Stimulated activated CD4-positive, alpha-beta T cell treated with anti-CD3 and anti-CD28 coated beads, Interleukin-4, amount 100 ng/mL, for 24 hours (primary cell): ENCODE data around the gene PPL.

Experiments used
- DNase-seq: peaks from one replicate; pipeline ENCODE4 v3.0.0-alpha.2; 2020

Gene PPL

GRCh38 chr16:4859190-4859899, 77.6 kb downstream of the PPL start:
- no peak for DNase-seq

- DNase-seq: no peak
Measured at GRCh38 chr16:4855804-4856203, 81.1 kb downstream of the PPL start.

- no peak for DNase-seq
Measured at GRCh38 chr16:4855371-4855770, 81.6 kb downstream of the PPL start.

DNA sequence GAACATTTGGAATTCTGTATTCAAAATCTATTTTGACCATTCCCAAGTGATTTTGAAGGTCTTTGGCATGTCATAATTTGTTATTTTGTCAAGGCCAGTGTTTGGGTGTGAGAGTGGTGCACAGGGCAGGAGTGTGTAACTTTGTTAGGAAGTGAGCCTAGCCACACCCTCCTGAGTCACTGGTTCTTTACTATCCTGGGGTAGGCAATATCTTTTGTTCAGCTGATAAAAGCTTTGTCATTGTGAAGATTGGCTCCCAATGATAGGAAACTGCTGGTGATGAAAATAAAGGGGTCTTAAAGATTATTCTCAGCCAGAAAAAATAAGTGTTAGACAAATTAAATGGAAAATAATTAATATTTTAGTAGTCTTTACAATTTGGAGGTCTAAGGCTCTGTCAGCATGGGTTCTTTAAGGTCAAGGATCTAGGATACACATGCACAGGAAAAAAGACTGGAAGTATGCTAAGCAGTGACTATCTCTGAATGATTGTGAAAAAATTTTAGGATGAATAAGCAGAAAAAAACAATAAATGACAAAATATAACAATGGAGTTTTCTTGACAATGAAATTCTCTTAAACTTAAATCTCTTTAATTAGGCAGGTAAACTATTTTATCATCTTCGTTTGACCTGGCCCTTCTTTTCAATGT, 84.6 kb downstream of the PPL start:
- no peak for DNase-seq

- DNase-seq: no peak
Measured at GRCh38 chr16:4850211-4850610, 86.7 kb downstream of the PPL start.

DNA sequence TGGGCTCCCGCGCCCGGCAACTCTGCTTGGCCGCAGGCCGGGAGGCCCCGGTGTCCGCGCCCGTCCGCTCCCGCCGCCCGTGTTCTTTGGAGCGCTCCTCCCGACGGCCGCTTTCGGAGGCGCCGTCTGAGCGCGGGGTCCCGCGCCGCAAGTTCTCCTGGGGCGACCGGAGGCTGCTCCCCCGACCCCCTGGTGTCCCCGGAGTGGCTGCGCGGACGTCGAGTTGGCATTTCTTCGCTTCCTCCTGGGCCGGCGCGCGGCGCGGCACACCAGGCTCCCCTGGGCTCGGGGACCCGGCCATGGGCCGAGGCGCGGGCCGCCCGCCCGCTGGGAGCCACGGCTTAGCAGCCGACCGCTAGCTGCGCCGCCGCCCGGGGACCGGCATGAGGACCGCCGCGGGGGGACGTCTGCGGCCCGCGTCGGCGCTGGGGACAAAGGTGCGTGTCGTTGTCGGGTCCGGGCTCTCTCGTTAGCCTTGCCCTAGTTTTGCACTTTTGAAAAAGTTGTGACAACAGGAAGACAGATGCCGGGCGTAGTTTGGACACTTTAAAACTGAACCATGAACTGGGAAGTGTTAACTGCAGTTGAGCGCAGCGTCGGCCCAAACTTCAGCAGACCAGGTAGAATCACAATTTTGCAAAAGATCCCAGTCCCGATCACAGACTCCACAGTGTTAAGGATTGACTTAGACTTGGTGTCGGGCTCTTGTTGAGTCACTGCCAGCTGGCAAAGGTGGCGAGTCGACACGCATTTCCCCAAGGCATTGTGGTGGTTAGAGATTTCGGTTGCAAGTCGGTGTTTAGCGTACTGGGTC, 89.0 kb downstream of the PPL start:
- peak; percentile 57 for DNase-seq

- DNase-seq: peak; percentile 100
Measured at GRCh38 chr16:4846901-4847773, 89.8 kb downstream of the PPL start, which contains the start of the genes GLYR1 and UBN1. Gene GLYR1 (minus strand): TSS chr16:4847288. CDS start chr16:4847265, 23 bp downstream. Gene UBN1 (plus strand): TSS chr16:4847481. CDS start chr16:4852918, 5,437 bp downstream.

DNA sequence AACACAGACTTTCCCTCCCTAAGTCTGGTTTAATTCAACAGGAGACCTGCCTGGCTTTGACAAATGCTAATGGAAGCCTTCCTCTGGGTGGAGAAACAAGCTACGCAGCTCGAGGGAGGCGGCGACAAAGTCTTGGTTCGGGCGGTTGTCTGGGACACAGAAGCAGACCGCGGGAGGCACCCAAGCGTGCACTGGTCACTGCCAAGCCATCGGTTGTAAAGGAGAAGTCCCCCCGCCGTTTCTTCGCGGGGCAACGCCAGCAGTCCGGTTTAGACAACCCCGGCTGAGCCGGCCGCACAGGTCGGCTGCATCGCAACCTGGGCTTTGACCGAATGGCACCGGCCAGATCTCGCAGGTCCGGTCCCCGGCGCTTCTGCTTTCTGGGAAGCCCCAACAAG, 90.4 kb downstream of the PPL start:
- DNase-seq: peak; percentile 20

- DNase-seq: no peak
Measured at GRCh38 chr16:4840984-4841383, 96.0 kb downstream of the PPL start.

GRCh38 chr16:4839942-4840341, 97.0 kb downstream of the PPL start:
- no peak for DNase-seq

DNA sequence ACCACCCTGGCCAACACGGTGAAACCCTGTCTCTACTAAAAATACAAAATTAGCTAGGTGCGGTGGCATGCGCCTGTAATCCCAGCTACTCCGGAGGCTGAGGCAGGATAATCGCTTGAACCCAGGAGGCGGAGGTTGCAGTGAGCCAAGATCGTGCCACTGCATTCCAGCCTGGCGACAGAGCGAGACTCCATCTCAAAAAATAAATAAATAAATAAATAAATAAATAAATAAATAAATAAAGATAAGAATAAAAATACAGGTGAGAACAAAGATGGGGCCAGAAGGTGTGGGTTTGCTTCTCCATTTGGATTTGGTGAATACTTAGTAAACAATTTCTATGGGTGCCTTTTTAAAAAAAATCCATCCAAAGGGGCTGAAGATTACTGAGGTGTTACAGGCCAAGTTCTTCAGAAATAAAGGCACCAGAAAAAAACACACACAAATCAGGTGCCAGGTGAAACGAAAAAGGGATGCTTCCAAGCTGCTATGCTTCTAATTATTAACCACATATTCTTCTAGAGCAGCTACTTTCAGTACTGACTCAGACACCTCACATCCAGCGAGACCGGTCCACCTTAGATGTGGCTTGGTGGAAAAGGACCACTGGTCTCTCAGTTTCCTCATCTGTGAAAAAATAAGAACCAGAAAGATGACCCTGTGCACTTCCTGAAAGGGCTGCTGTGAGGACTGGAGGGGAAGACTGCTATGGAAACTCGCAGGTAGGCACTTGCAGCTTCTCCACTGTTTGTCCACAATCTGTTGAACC, 99.0 kb downstream of the PPL start:
- no peak for DNase-seq

DNA sequence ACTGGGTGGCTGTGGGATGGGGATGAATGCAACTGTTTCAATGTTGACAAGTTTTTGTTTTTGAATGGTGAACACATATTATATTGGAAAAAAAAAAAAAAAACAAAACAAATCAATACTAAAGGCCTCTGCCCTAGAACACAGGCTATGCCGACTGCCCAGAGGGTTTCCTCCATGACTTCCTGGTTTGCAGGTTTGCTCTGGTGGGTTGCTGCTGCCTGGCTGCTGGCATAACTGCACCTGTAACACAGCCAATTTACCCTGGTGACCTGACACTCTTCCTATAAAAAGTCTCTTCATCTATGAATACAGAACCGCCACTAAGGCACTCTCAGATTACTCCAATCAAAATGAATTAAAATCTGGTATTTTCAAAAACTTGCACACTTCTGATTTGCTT, 100.2 kb downstream of the PPL start:
- no peak for DNase-seq

DNA sequence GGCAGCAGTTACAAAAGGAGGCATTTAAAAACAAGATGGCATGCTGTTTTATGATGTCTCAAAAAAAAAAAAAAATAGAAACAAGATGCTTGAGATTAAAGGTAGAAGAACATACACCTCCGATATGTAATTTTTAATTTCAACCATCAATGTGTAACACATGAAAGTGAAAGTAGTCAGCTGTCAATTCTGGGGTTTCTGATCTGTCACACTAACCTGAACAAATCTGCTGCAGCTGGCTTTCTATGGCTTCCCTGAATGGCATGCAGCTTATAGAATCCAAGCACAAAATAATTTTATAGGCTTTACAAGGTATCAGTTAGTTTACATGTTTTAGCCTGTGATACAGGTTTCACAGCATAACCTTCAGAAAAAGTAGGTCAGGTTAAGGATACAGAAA, 103.4 kb downstream of the PPL start:
- no peak for DNase-seq

DNA sequence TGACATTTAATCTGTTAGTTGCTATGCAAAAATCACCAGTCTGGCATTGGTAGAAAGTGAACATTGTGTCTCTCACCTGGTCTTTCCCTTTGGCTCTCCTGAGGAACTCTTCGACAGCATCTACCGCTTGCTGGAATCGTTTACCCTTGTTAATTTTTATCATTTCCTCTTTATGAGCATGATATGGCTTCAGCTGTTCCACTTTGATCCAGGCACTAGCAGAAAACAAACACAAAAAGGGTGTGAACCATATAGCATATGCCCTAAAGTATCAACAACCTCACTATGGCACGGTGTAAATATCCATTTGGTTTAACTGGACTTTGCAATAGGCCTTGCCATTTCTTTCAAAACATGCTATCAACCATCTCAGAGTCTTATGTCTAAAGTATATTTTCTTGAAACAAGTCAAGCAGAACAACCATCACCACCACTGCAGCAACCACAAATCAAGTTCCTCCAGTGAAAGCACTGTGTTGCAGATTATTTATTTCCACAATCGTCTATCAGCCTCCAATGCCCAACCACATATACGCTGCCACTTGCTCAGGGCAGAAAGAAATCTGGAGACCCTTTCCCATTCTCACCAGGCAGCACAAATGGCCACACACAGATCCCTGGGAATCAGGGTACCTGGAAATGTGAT, 104.1 kb downstream of the PPL start:
- no peak for DNase-seq
